HepG2 (cell line): Measurements from ENCODE around the gene CMYA5. TPM values are rescaled to one million over a fixed set of nuclear protein-coding genes. Genes with fewer than 3 reads are reported as not detected.
A peak's percentile ranks its signal among the peaks of the same experiment; 100 is the strongest.

Experiments used
- ATF4 ChIP-seq, 2 experiments: fragments of 450-650 bp in 1 of 2; sonication (generic) in 1 of 2; formaldehyde crosslinking; IDR thresholded peaks; 2 replicates each; pipeline versions ENCODE4 v1.5.0 to v1.8.0; 2020 to 2022; ENCODE audit warnings: mild to moderate bottlenecking in 1 of 2, missing genetic modification reagents in 1 of 2
- GPBP1L1 ChIP-seq: sonication (generic); formaldehyde crosslinking; IDR thresholded peaks from 2 replicates; pipeline ENCODE4 v1.5.0; 2020; ENCODE audit warnings: mild to moderate bottlenecking, missing genetic modification reagents
- MIER3 ChIP-seq: IDR thresholded peaks from 2 replicates; pipeline ENCODE4 v1.6.1; 2016; ENCODE audit warnings: missing compliant biosample characterization, borderline replicate concordance
- NFIC ChIP-seq: IDR thresholded peaks from 2 replicates; pipeline ENCODE4 v1.6.1; 2012; ENCODE audit warnings: mild to moderate bottlenecking, low read length, inconsistent platforms
- PRDM4 ChIP-seq: sonication (generic); formaldehyde crosslinking; IDR thresholded peaks from 2 replicates; pipeline ENCODE4 v1.9.0; 2021; ENCODE audit warnings: missing genetic modification reagents, borderline replicate concordance
- RXRA ChIP-seq: sonication (generic); formaldehyde crosslinking; IDR thresholded peaks from 2 replicates; pipeline ENCODE4 v1.5.1; 2020; ENCODE audit warnings: missing genetic modification reagents
- SRSF9 ChIP-seq: fragments of 200-400 bp; formaldehyde crosslinking; IDR thresholded peaks from 2 replicates; pipeline ENCODE4 v1.6.1; 2018; ENCODE audit warnings: borderline replicate concordance, mild to moderate bottlenecking, low read depth, low read length; ENCODE audit not compliant: insufficient read depth, poor library complexity, severe bottlenecking
- THAP8 ChIP-seq: sonication (generic); formaldehyde crosslinking; IDR thresholded peaks from 2 replicates; pipeline ENCODE4 v1.5.1; 2020; ENCODE audit warnings: missing genetic modification reagents, mild to moderate bottlenecking, borderline replicate concordance
- TRIM24 ChIP-seq: sonication (generic); formaldehyde crosslinking; IDR thresholded peaks from 2 replicates; pipeline ENCODE4 v1.8.0; 2022; ENCODE audit warnings: mild to moderate bottlenecking, missing genetic modification reagents
- XRCC5 ChIP-seq: fragments of 200-400 bp; formaldehyde crosslinking; optimal IDR thresholded peaks from 2 replicates; pipeline ENCODE3; 2017; ENCODE audit warnings: mild to moderate bottlenecking, low read length
- ZBTB26 ChIP-seq: IDR thresholded peaks from 2 replicates; pipeline ENCODE4 v1.6.1; 2016; ENCODE audit warnings: missing compliant biosample characterization, missing genetic modification reagents, borderline replicate concordance
- ZNF839 ChIP-seq: sonication (generic); formaldehyde crosslinking; IDR thresholded peaks from 2 replicates; pipeline ENCODE4 v1.4.0; 2020; ENCODE audit warnings: missing genetic modification reagents, mild to moderate bottlenecking, borderline replicate concordance
- polyA plus RNA-seq, 8 experiments: library from polyadenylated mRNA; depleted of rRNA in 3 of 8; stranded (reverse) in 7 of 8; unstranded in 1 of 8; fragments of >200 nt; fragmentation: Illumina TruSeq in 4 of 8; extraction: Trizol in 4 of 8; gene quantifications; 2 replicates each; pipeline versions ENCODE4 v1.2.1 to v1.2.3, GENCODE V29; 2011 to 2016; ENCODE audit warnings: low read depth in 4 of 8, missing spikeins in 1 of 8, mixed read lengths in 1 of 8; ENCODE audit not compliant: insufficient read depth in 1 of 8
- total RNA-seq, 5 experiments: library from RNA; depleted of rRNA; stranded (reverse); fragments of >200 nt; fragmentation: Illumina TruSeq; extraction: Trizol; gene quantifications; 2 replicates each; pipeline ENCODE4 v1.2.3, GENCODE V29; 2016; ENCODE audit warnings: low read depth in 1 of 5

Gene CMYA5
- total and polyA plus RNA-seq, 2 of the 13 experiments (the other 11 are each of a cell fraction or from before 2014, with no cell fraction given), result 0.13 to 0.51 TPM

GRCh38 chr5:79742549-79743136 is 53.0 kb downstream of the CMYA5 start (continued):
- TF ChIP-seq PRDM4 (CRISPR knock-in tag) (no peak), SRSF9 (no peak), TRIM24 (no peak), RXRA (no peak), XRCC5 (no peak), ZBTB26 (CRISPR knock-in tag) (no peak), THAP8 (no peak), MIER3 (CRISPR knock-in tag) (0 out of 2 replicates have a peak, but pooled peaks have one; percentile 49), NFIC (peak; percentile 68; the same call in 1 of the 2 replicates), ZNF839 (CRISPR knock-in tag) (no peak), GPBP1L1 (CRISPR knock-in tag) (no peak), ATF4 (CRISPR knock-in tag; IDR thresholded peaks at IDR 0.05) (0 out of 4 replicates have a peak, but pooled peaks of 1 of the 2 experiments have one; percentile 41)
